Measurements from ENCODE around the gene MAST4. TPM values are rescaled to one million over a fixed set of nuclear protein-coding genes. Genes with fewer than 3 reads are reported as not detected.
A peak's percentile ranks its signal among the peaks of the same experiment; 100 is the strongest.

Gene MAST4
- total RNA-seq, 1 donor from 2014 or later, result 112 TPM

GRCh38 chr5:67102708-67103107 is 506.5 kb downstream of the MAST4 start:
- DNase-seq (ENCODE audit: low spot score), result no peak
- Mint-ChIP-seq H3K27me3 (ENCODE audit: unreplicated experiment) (peaks cover 2% of the 10 kb centered on the region), H3K4me3 (ENCODE audit: unreplicated experiment) (no peak overlapping the region), H3K36me3 (ENCODE audit: low read depth, unreplicated experiment) (peaks cover 29% of the 10 kb centered on the region), H3K4me1 (ENCODE audit: unreplicated experiment) (no peaks in the 10 kb centered on the region), H3K27ac (ENCODE audit: unreplicated experiment) (no peak overlapping the region), H3K9me3 (ENCODE audit: unreplicated experiment) (no peaks in the 10 kb centered on the region)
- TF ChIP-seq, protein P1, sequence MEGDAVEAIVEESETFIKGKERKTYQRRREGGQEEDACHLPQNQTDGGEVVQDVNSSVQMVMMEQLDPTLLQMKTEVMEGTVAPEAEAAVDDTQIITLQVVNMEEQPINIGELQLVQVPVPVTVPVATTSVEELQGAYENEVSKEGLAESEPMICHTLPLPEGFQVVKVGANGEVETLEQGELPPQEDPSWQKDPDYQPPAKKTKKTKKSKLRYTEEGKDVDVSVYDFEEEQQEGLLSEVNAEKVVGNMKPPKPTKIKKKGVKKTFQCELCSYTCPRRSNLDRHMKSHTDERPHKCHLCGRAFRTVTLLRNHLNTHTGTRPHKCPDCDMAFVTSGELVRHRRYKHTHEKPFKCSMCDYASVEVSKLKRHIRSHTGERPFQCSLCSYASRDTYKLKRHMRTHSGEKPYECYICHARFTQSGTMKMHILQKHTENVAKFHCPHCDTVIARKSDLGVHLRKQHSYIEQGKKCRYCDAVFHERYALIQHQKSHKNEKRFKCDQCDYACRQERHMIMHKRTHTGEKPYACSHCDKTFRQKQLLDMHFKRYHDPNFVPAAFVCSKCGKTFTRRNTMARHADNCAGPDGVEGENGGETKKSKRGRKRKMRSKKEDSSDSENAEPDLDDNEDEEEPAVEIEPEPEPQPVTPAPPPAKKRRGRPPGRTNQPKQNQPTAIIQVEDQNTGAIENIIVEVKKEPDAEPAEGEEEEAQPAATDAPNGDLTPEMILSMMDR (IDR thresholded peaks at IDR 0.05; ENCODE audit: unreplicated experiment), result no peak

GRCh38 chr5:67104859-67105258 is 508.7 kb downstream of the MAST4 start:
- H3K4me1 Mint-ChIP-seq (ENCODE audit: unreplicated experiment), result no peaks in the 10 kb centered on the region
- no peaks in the 10 kb centered on the region for H3K9me3 Mint-ChIP-seq (ENCODE audit: unreplicated experiment)
- H3K4me3 Mint-ChIP-seq (ENCODE audit: unreplicated experiment), result no peak overlapping the region
- peaks cover 29% of the 10 kb centered on the region for H3K36me3 Mint-ChIP-seq (ENCODE audit: low read depth, unreplicated experiment)
- TF ChIP-seq, protein P1 (IDR thresholded peaks at IDR 0.05; ENCODE audit: unreplicated experiment), result no peak
- no peak overlapping the region for H3K27ac Mint-ChIP-seq (ENCODE audit: unreplicated experiment)
- peaks cover 2% of the 10 kb centered on the region for H3K27me3 Mint-ChIP-seq (ENCODE audit: unreplicated experiment)
- DNase-seq (ENCODE audit: low spot score), result no peak

DNA sequence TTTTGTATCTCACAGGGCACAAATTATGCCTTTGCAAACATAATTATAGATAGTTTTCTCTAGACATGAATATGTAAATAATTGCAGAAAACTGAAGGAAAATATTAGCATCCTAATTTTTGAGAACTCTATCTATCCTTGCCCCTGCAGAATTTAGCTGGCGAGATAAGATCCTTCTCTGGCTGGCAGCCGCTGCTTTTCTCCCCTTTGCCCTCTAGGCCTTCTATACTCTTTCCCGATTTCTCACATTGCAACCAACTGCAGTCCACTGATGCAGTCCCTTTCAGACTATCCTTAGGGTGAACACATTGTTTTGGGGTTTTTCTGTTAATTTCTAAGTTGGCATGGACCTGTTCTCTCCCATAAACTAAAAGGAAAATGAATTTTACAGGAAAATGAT is 509.1 kb downstream of the MAST4 start:
- Mint-ChIP-seq H3K9me3 (ENCODE audit: unreplicated experiment) (no peaks in the 10 kb centered on the region), H3K4me1 (ENCODE audit: unreplicated experiment) (no peaks in the 10 kb centered on the region), H3K36me3 (ENCODE audit: low read depth, unreplicated experiment) (peaks cover 30% of the 10 kb centered on the region), H3K4me3 (ENCODE audit: unreplicated experiment) (peak overlapping the region; percentile 61), H3K27me3 (ENCODE audit: unreplicated experiment) (peaks cover 2% of the 10 kb centered on the region), H3K27ac (ENCODE audit: unreplicated experiment) (no peak overlapping the region)
- DNase-seq (ENCODE audit: low spot score), result no peak
- TF ChIP-seq, protein P1 (IDR thresholded peaks at IDR 0.05; ENCODE audit: unreplicated experiment), result no peak

DNA sequence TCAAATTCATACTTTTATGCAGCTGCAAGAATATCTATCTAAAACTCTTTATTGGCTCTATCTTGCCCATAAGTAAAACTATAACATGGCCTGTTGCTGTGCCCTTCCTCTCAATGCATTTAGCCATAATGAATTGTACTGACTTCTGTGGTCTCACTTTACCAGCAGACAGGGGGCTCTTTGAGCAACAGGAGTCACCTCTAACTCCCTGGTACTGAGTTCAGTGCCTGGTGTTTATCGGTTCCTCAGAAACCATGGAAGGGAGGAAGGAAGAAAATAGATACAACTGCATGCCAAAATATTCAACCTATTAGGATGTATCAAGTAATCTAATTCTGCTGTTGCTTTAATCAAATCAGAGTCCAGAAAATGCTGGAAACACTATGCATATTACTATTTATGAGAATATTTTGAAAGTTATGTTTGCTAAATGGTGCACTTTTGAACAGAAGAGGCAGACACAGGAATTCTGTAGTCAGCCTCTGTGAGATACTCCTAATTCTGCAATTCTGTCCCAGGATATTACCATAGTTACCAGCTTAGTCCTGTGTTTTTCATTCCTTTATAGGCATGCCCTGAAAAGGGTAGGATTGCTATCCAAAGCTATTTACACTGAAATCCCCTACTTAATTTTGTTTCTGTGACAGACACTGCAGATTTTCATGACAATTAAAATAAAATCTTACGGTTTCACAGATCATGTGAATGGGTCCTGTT is 510.6 kb downstream of the MAST4 start:
- DNase-seq (ENCODE audit: low spot score), result no peak
- Mint-ChIP-seq H3K36me3 (ENCODE audit: low read depth, unreplicated experiment) (peaks cover 38% of the 10 kb centered on the region), H3K27ac (ENCODE audit: unreplicated experiment) (no peak overlapping the region), H3K4me1 (ENCODE audit: unreplicated experiment) (no peaks in the 10 kb centered on the region), H3K9me3 (ENCODE audit: unreplicated experiment) (no peaks in the 10 kb centered on the region), H3K4me3 (ENCODE audit: unreplicated experiment) (no peak overlapping the region), H3K27me3 (ENCODE audit: unreplicated experiment) (peaks cover 4% of the 10 kb centered on the region)
- TF ChIP-seq, protein P1 (IDR thresholded peaks at IDR 0.05; ENCODE audit: unreplicated experiment), result no peak

DNA sequence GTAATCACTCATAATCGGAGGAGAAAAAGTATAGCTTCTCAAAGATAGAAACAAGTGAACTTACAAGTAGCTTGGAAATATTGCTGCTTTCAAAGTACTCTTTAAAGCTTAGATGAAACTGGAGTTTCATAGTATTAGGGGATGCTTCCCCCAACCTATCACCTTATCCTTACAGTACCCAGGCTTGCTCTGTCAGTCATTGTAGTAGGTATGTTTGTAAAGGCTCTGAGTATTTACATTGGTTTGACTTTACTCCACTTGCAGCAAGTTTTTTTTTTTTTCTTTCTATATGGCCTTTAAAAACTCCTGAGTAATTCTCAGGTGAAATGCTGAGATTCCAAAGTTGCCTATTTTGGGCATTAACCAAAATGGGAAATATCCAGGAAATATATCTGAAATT is 515.6 kb downstream of the MAST4 start:
- Mint-ChIP-seq H3K36me3 (ENCODE audit: low read depth, unreplicated experiment) (peaks cover 28% of the 10 kb centered on the region), H3K27me3 (ENCODE audit: unreplicated experiment) (peaks cover 2% of the 10 kb centered on the region), H3K4me1 (ENCODE audit: unreplicated experiment) (no peaks in the 10 kb centered on the region), H3K27ac (ENCODE audit: unreplicated experiment) (no peak overlapping the region), H3K9me3 (ENCODE audit: unreplicated experiment) (no peaks in the 10 kb centered on the region), H3K4me3 (ENCODE audit: unreplicated experiment) (no peak overlapping the region)
- DNase-seq (ENCODE audit: low spot score), result no peak
- TF ChIP-seq, protein P1 (IDR thresholded peaks at IDR 0.05; ENCODE audit: unreplicated experiment), result no peak

All from endothelial cell (in vitro differentiated cells).